Suprapubic skin (tissue), 4 donors: ENCODE data around the gene BAG5.

ENCODE experiments used
- CTCF ChIP-seq, 2 donors: fragments of 200-600 bp in 1 of 2; fragments of 450-650 bp in 1 of 2; sonication (generic) in 1 of 2; IDR thresholded peaks; one replicate each; pipeline ENCODE4 v1.5.1; 2016 to 2019; ENCODE audit warnings: antibody characterized with exemption in 2 of 2, mild to moderate bottlenecking in 1 of 2, moderate library complexity in 1 of 2
- EP300 ChIP-seq: sonication (generic); formaldehyde crosslinking; IDR thresholded peaks from one replicate; pipeline ENCODE4 v1.6.1; 2017; ENCODE audit warnings: antibody characterized with exemption
- POLR2A ChIP-seq, 2 donors: fragments of 450-650 bp; IDR thresholded peaks; one replicate each; pipeline ENCODE4 v1.6.1; 2017; ENCODE audit warnings: antibody characterized with exemption in 2 of 2, mild to moderate bottlenecking in 2 of 2, moderate library complexity in 2 of 2
- POLR2AphosphoS5 ChIP-seq, 3 donors: sonication (generic); formaldehyde crosslinking; IDR thresholded peaks; one replicate each; pipeline ENCODE4 v1.6.1; 2017; ENCODE audit warnings: antibody characterized with exemption in 3 of 3

GRCh38 chr14:103611215-103611614, 48.8 kb upstream of the BAG5 start:
- no peak for TF ChIP-seq CTCF (IDR thresholded peaks at IDR 0.05)
- no peak for TF ChIP-seq EP300
- TF ChIP-seq POLR2A (IDR thresholded peaks at IDR 0.05), result no peak
- TF ChIP-seq POLR2AphosphoS5 (IDR thresholded peaks at IDR 0.05), result no peak
